NCI-H2196 (cell line): Measurements from ENCODE around the gene RUNX2.

ENCODE experiments used
- DNase-seq: peaks from one replicate; lab custom pipeline; 2025; ENCODE audit not compliant: unreplicated experiment; lab: John Stamatoyannopoulos, UW

The RUNX2 gene

DNA sequence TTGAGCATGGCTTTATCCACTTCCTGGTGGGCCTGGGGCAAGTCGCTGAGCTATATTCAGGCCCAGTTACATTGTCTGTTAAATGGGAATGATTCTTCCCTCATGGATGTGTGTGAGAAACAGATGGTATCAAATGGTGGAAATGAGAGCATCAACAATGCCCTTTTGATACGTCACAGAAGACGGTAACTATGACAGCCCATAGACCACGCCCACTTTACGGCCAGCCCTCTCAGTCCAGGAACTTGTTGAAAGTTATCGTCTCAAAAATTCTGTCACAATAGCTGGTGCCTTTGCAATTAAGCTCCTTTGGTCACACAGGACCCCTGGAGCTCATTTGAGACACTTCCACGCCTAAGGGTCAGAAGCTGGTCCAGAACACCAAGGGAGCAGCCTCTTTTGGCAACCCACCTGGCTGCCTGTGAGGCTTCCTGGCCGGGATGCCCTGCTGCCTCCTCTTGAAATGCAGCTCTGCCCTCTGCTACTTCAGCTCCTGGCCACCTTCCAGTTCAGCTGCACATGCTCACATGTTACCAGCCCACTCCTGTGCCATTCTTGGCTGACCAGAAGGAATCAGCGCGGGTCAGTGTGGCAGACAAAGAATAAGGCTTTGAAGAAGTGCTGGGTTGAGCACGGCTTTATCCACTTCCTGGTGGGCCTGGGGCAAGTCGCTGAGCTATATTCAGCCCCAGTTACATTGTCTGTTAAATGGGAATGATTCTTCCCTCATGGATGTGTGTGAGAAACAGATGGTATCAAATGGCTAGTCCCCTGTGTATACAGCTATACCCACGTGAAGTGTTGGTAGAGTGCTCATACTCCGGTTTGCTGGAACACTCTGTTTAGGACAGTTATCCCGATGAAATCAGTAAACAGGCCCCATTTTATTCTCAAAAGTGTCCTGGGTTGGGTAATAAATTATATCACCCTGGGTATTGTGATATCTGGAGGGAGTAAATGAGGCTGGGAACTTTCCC, 248.8 kb downstream of the RUNX2 start:
- DNase-seq: peak; percentile 5

DNA sequence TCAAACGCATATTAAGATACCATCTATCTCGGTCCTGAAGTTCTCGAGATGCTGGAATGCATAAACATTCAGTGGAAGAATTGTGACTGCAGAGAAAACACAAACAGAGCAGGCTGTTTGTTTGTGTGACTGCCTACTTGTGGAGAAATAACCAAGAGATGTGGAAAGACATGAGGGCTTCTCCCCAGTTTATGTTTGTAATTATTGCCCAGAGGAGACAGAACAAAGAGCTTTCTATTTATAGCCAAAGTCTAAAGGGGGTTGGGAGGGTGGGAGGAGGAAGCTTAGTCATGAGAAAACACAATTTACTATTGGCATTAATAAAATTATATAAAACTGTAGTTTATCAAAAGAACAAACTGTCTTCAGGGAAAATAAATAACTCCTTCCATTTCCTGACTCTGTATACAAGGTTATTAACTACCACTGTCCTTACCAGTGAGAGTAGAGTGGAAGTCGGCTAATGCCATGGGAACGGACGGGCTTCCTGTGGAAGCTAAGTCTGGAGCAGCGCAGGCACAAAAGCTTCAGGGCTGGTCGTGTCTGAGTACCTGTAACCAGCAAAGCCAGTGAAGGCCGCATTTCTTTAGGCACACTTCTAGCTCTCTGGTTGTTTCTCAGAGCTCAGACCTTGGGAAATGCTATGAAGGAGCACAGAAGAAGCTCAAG, 249.8 kb downstream of the RUNX2 start:
- no peak for DNase-seq

DNA sequence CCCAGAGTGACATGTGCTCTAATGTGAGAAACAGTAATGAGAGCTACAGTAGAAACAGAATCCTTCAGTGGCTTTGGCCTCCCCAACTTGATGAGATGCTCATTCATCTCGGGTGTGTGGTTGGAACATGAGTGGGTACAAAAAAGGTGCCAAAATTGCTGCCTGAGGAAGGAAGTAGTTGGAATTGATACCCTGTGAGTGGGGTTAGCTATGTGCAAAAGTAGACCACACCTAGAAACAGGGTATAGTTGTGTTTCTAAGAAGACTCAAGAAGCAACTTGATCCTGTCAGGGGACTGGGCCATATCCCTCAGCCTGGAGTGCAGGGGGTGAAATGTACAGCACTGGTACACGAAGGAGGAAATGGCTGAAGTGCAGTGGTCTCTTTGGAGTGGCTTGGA, 256.0 kb downstream of the RUNX2 start:
- DNase-seq: no peak

- DNase-seq: no peak
These were observed 258.4 kb downstream of the RUNX2 start for GRCh38 chr6:45586216-45587171.

DNA sequence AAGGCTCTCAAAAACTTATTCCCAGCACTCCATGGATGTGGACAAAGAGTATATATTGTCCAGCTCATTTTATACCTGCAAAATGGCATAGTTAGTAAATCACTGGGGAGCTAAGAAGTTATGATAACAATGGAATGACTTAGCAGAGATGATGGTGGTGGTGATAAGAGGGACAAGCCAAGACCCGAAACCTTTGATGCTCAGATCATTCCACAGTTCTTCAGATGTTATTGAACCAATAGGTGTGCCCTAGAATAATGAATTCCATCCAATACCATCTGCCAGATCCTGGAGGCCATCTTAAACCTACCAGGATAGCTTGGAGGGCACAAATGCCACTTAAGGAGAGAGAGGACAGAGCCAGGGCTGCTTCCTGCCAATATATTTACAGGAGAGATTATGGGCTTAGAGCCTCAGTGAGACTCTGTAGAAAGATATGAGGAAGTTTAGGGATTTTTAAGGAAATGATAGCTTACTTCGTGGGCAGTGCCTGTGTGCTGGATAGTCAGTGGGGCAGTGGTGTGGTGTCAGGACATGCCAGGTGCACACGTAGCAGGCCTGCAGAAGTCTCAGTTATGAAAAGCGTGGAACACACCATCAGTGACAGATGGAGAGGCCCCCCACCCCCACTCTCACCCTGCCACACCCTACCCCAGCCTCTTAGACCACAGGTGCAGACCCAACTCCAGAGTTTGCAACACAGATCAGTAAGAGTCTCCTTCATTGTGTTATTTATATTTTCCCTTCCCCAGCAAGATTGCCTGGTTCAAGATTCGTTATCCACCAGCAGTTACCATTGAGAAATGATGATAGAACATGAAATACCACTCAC, 259.3 kb downstream of the RUNX2 start:
- no peak for DNase-seq

DNA sequence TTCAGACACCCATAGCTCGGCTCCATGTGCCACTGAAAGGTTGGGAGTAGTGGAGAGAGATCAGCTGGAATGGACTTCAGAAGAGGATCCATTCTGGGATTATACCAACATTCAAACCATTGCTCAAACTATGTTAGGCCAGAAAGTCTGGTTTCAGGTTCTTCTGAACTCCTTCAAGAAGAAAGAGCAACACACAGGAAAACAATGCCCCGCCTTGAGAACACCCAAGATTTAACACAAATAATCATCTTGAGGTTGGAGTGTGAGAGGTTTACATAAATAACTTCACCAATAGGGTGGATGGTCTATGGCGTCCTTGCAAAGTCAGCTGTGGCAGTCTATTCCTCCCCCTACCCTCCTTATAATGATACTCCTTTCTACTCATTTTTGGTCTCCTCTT, 261.2 kb downstream of the RUNX2 start:
- no peak for DNase-seq

GRCh38 chr6:45590226-45590625, 262.1 kb downstream of the RUNX2 start:
- DNase-seq: no peak

- no peak for DNase-seq
These were observed 262.6 kb downstream of the RUNX2 start for GRCh38 chr6:45590696-45591184.

DNA sequence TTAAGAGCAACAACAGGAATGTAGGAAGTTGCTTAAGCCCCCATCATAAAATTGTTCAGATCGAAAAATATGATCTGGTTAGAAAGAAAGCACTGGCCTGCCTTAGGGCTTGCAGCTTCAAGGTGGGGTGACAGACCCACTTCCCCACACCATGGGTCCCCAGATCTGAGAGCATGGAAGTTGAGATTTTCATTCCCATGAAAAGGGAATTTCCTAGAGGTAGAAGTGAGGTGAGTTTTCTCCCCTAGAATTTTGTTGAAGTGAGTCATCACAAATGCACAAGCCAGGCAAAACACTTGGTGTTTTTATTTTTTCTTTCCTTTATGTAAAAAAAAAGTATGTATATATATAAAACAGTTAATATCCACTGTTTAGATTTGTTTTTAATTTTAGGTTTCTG, 263.2 kb downstream of the RUNX2 start:
- DNase-seq: no peak

DNA sequence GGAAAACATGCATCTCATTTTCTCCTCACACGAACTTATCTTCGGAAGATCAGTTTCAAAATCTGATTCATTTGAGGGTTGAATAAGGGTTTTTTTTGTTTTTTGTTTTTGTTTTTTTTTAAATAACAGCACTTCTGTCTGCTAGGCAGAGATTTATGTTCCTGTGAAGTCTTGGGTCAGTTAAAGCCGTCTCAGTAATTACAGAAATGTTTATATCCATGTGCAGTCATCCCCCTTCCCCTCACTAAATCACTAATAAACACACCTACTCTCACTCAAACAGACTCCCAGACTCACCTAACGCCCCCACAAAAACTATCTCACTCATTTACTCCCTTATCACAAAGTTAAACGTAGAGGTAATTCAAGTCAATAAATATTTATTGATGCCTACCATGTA, 263.8 kb downstream of the RUNX2 start:
- no peak for DNase-seq

DNA sequence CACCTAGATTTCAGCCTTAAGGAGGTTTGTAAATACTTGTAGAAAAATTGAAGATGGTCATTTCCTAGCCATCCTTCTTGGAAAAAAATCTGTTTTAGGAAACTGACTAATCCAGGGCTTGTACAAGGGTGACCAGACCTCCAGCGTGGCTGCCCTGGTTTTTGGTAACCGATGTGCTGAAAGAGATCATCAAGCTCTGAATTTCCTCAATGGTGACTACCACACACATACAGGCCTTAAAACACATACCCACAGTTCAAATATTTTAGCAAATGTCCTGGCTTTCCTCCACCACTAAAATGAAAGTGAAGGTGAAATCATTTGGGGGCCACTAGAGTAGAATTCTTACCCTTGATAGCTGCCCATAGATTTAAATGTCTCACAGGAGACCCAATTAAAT, 264.9 kb downstream of the RUNX2 start:
- no peak for DNase-seq

DNA sequence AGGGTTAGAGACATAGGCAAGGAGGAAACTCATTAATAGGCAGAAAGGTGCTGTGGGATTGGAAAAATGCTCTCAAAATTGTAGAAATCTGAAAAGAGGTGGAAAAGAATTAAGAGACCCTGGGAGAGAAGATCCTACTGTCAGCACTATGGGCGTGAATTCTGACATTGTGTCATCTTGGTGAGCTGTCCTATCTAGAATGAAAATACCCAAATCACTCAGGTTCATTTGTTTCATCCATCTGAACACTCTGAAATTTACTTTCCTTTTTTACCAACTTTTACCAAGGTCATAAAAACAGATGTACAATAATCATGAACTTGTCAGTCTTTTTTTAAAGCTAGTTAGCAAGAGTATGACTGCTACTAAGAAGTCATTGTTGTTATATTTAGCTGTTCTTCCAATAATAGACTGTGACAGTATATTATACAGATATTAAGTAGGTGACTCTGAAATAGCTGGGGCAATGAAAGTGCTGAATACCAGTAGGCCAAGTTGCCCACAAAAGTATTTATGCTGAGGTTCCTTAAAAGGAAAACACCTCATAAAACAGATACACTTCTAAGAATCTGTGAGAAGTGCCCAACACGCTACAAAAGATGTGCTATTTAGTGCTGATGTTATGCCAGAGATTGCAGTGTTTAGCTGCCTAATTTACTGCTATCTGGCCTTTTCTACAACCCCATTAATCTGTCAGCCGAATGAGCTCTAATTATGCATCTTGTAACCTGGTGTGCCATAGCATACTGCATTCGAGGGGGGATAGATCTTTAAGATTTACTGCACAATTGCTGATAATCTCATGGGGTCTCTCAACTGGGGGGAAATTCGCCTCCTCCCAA, 267.1 kb downstream of the RUNX2 start:
- no peak for DNase-seq

DNA sequence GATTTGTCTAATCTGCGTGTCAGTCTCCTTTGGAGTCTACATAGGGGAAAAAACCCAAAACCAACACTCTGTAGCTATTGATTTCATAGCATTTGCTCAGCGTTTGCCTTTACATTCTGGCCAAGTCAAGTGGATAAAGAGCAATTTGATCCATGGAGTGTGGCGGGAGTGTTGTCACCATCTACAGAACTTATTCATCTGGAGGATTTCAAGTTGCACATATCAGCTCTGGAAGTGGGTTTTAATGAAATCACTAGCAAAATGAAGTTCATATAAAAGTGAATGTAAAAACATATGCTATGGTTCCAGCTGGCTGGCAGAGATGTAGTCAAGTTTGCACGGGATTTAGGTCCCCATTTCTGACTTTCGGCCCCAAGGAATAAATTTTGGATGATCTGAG, 269.3 kb downstream of the RUNX2 start:
- DNase-seq: no peak

DNA sequence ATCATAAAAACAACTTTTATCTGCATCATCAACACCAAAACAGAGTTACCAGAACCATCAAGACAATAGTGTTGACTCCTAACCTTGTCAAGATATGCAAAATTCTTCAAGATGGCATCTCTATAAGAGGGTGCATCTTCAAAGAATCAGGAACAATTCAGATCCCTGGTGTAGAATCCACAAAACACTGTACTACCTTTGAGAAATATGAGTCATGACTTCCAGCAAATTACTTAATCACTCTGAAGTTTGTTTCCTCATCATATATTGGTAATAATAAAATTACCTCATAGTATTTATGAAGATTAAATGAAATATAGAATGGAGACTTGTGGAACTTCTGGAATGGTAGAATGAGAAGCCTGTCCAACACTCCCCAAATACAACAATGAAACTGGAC, 270.9 kb downstream of the RUNX2 start:
- no peak for DNase-seq

- DNase-seq: no peak
These were observed 277.8 kb downstream of the RUNX2 start for GRCh38 chr6:45605971-45606370.

- no peak for DNase-seq
These were observed 278.8 kb downstream of the RUNX2 start for GRCh38 chr6:45606831-45607400.

GRCh38 chr6:45607798-45608197, 279.7 kb downstream of the RUNX2 start:
- DNase-seq: no peak

- no peak for DNase-seq
These were observed 280.3 kb downstream of the RUNX2 start for GRCh38 chr6:45608252-45608913.
